Brain pericyte (primary cell): ENCODE results near the gene SLC39A1.
"Not testable (repeated sequence)": the region's sequence is repeated elsewhere in the genome, so short reads cannot be mapped to it uniquely, and the experiment has no call there.

Experiments used
- DNase-seq: peaks from one replicate; pipeline ENCODE4 v3.0.0-alpha.2; 2012; ENCODE audit warnings: low read depth, low spot score

The SLC39A1 gene

DNA sequence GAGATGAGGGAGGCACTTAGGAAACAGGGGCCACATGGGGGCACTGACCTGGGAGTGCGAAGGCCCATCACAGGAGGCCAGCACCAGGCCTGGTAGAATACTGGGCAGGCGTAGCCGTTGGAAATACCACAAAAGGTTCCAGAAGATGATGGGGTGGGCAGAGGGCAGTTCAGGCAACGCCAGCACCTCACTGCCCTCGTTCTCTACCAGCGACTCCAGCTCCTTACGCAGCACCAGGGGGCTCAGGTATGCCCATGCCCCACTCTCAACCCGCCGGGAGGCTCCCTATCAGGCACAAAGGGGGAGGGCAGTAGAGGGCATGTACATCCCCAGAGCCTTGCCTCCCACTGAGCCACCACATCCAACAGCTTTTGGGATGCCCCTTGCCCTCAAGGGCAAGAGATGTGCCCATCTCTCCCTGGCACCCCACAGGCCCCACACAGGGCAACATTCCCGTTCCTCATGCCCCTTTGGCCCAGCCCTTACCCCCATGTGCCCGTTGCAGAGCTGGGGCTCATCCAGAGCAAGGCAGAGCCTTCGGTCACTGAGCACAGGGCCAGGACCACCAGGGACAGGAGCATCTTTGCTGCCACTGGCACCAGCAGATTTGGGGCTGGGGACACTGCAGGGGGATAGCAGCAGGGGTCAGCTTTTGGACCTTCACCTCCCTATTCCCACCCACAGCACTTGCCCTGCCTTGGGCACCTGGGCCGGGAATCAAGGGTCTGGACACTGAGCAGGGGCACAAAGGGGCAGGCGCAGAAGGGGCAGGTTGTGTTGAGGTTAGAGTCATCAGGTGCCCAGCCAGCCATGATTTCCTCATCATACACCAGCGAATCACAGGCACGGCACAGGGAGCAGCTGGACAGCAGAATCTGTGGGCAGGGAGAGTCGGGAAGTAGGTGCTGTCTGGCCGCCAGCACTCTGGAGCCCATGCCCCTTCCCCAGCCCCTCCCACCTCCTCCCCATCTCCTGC is 30.9 kb downstream of the SLC39A1 start:
- DNase-seq = no peak

DNA sequence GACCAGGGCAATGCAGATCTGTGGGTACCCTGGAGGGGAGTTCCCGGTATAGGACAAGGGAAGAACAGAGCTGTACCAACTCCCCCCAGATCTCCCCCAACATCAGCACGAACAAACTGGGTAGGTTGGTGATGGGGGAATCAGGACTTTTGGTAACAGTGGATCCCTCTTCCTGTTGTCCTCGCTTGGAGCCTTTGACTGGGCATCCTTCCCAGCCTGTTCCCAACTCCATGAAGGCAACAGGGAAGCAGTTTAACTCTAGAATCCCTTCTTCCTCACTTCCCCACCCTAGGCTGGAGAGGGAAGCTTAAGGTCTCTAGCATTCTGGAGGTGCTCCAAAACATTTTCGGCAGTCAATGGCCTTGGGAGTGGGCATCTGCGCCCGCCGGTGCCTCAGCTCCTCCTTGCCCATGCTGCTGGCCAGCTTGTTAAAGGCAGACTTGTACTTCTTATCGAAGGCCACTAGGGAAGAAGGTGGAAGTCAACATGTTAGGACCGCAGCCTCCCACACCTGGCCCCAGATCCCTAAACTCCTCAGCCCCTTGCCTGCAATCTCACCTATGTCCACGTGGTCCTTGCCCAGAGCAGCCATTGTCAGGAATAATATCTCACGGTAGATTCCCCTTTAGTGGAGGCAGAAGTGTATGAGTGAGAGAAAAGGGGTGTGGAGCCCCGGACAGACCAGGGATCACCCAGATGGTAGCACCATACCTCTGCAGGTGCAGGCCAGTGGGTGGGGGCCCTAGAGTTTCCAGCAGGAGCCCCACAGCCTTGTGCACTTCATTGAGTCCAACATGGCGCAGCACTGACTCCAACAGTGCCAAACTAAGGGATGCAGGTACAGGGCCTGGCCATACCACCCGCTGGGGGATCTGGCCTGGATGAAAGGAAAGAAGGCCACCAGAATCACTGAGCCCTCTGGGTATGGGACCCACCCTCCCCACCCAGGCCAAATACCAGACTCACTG is 33.1 kb downstream of the SLC39A1 start:
- no peak for DNase-seq

DNA sequence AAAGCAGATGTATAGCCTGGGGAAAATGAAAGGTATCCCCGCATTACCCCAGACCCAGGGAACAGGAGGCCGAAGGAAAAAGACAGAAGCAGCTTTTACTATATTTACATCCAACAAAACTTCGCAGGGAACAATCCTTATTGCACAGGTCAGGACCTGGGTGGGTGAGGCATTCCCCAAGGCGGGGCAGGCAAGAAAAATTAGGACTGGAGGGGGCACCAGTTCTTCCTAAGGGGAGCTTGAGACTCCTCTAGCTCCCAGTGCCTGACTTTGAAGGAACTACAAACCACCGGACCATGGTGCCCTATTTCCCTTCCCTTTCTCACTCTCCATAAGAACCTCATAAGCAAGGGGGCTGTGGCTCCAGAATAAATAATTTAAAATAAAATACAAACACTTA is 33.9 kb downstream of the SLC39A1 start:
- DNase-seq = no peak

GRCh38 chr1:153928791-153929341 is 34.5 kb downstream of the SLC39A1 start:
- no peak for DNase-seq

- DNase-seq = no peak
Observed at GRCh38 chr1:153928245-153928644, 35.1 kb downstream of the SLC39A1 start.

- no peak for DNase-seq
Observed at GRCh38 chr1:153926405-153926804, 36.9 kb downstream of the SLC39A1 start.

DNA sequence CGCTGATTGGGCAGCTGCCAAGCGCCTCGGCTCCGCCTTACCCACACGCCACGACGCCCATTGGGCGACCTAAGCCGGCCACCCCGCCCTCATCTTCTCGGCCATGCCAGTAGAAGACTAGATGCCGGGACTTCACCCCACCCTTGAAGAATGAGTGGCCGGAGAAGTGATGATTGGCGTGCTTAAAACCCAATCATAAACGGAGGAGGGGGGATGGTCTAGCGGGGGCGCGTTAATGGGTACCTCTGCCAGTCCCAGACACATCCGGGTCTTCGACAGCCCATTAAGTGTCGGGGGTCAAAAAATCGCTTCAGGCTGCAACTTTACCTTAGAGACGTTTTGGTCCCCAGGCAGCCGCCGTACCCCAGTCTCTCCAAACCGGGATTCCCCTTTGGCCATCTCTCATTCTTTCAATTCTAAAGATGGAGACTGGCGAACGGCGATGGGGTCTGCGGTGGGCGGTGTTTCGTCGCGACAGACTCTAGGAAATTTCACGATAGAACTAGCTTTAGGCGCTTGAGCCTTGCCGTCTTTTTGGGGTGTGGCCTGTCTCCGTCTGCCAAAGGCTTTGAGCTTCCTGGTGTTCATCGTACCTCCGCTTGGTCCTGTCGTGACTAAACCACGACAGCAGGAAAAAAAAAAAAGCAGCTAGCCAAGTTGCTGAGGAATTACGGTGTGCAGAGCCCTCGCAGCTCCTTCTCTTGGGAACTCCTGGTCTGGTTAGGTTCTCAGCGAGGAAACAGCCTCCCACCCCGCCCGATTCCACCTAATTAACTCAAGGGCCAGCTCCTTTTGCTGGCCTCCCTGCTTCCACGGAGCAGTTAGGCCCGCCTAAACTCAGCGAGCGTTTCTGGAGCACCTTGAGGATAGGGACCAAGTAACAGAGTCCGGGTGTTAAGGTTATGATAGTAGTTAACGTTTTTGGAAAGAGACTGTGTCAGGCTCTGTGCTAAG is 40.1 kb downstream of the SLC39A1 start, which contains the start of gene GATAD2B:
Gene GATAD2B (minus strand): TSS at position 1 of the 954 bp plus-strand sequence. CDS start 94,625 bp downstream, outside the sequence.
- DNase-seq = peak; percentile 99

DNA sequence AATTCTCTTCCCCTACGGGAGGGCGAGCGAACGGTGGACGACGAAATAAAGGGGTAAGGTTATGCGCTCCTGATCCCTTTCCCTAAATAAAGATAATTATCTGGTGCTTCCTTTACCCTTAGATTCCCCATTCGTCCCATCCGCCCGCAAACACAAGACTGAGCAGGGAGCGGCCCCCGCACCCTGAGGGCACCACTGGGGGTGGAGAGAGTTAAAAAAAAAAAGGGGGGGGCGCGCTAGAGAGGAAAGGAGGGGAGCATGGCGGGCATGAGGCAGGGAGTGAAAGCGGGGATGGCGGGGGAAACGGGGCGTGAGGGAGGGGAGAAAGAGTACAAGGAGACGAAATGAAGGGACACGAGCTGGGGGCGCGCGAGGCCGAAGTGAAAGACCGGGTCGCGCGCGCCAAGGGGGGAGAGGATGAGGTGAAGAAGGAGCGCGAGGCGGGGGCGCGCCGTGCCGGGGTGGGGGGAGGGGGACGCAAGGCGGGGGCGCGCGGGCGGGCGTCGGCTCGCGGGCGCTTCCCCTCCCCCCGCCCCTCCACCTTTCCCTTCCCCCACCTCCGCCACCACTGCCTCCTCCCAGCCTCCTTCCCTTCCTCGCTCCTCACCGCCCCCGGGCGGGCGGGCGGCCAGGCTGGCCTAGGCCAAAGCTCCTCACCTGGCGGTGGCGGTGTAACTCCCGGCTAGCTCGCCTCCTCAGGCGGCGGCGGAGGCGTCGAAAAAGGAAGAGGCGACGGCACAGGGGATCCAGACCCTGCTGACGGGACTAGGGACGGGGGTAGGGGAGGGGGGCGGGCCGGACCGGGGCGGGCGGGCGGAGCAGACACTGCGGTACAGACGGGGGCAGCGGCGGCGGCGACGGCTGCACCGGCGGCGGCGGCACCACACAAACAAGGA is 41.0 kb downstream of the SLC39A1 start:
- DNase-seq = no peak

GRCh38 chr1:153921803-153922075 is 41.6 kb downstream of the SLC39A1 start:
- no peak for DNase-seq

DNA sequence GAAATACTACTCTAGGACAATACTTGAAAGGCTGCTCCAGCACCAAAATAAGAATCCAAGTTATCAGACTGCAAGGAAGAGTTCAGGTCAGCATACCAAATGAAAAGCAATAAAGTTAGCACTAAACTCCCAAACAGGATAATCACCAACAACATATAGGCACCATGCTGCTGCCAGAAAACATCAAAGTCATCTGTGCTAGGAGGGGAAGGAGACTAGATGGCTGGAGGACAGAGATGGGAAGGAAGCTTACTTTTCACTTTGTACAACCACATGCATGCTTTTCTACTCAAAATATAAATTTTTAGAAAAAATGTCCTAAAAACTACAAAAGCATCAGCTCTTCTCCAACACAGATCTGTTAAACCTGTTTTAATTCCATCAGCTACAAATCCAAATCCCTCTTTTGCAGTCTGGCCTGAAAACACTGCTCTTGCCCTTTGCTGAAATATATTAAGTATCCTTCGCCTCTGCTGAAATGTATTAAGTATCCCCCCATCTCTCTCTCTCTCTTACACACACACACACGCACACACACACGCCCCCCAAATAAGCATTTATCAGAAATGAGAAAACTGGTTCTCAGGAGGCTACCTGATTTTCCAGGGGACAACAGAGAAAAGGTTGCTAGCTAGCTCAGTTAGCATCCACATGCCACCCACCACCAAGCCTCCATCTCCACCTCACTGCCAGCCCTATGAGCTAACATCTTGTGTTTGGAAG is 42.1 kb downstream of the SLC39A1 start:
- DNase-seq = no peak

DNA sequence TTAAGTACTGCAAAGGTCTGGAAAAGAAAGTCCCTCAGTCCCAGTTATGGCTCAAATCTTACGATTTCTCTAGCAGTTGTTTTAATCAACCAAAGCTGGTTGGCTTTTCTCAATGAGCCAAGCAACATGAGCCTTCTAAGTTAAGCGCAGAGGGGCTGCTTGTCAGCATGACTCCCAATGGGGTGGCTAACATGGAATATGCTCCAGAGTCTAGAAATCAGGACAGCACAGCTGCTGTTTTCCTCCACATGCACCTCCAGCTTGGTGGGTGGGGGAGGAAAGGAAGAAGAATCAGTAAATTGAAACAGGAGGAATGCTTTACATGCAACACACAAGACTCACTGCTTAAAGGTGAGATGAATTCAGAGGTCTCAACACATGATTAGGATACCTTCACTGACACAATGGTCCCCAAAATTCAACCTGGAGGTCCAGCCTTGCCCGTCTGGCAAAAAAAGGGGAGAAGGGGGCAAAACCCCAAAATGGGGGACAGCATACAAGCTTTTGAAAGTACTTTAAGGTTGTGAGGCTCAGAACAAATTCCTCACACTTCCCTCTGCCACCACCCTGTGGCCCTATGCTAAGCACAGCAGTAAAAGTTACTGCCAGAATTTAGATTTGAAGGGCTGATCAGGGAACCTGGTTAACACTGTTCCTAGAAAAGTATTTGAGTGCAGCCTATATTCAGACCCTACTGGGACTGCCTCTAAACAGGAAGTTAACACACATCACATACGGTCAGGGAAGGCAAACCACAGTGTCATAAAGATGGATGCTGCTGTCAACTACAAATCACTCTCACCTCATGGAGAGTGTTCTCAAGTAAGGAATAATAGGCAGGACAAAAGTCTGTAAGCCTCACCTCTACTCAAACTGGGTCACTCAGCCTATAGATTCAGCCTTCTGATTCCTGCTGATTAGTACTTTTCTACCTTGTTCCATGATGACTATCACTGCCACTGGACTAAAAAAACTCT is 43.2 kb downstream of the SLC39A1 start:
- DNase-seq = no peak

GRCh38 chr1:153916297-153916696 is 47.0 kb downstream of the SLC39A1 start:
- no peak for DNase-seq

GRCh38 chr1:153912349-153912748 is 51.0 kb downstream of the SLC39A1 start:
- no peak for DNase-seq

- not testable (repeated sequence) for DNase-seq
Observed at GRCh38 chr1:153910560-153910959, 52.8 kb downstream of the SLC39A1 start.
